Uterus (tissue), 2 donors: ENCODE measurements around the gene SYNRG.

ENCODE experiments used
- POLR2A ChIP-seq, 2 donors: fragments of 450-650 bp; IDR thresholded peaks; one replicate each; pipeline ENCODE4 v1.6.1; 2016; ENCODE audit warnings: antibody characterized with exemption in 2 of 2, mild to moderate bottlenecking in 1 of 2, moderate library complexity in 1 of 2
- TF ChIP-seq, protein P1 (sequence below), 4 experiments: fragments of 200-600 bp in 2 of 4; fragments of 450-650 bp in 2 of 4; sonication (generic) in 2 of 4; IDR thresholded peaks; one replicate each; pipeline ENCODE4 v1.5.1; 2016 to 2019; ENCODE audit warnings: antibody characterized with exemption in 4 of 4, mild to moderate bottlenecking in 2 of 4, moderate library complexity in 1 of 4

GRCh38 chr17:37657202-37657601 is 48.0 kb upstream of the SYNRG start:
- no peak for TF ChIP-seq POLR2A (IDR thresholded peaks at IDR 0.05)
- TF ChIP-seq, protein P1, sequence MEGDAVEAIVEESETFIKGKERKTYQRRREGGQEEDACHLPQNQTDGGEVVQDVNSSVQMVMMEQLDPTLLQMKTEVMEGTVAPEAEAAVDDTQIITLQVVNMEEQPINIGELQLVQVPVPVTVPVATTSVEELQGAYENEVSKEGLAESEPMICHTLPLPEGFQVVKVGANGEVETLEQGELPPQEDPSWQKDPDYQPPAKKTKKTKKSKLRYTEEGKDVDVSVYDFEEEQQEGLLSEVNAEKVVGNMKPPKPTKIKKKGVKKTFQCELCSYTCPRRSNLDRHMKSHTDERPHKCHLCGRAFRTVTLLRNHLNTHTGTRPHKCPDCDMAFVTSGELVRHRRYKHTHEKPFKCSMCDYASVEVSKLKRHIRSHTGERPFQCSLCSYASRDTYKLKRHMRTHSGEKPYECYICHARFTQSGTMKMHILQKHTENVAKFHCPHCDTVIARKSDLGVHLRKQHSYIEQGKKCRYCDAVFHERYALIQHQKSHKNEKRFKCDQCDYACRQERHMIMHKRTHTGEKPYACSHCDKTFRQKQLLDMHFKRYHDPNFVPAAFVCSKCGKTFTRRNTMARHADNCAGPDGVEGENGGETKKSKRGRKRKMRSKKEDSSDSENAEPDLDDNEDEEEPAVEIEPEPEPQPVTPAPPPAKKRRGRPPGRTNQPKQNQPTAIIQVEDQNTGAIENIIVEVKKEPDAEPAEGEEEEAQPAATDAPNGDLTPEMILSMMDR (IDR thresholded peaks at IDR 0.05) = no peak
